ENCODE data around the gene ACOT12. TPM values are rescaled to one million over a fixed set of nuclear protein-coding genes. Genes with fewer than 3 reads are reported as not detected.

ACOT12 gene
- total and polyA plus RNA-seq, 9 of the 15 experiments (the other 6 are each of a cell fraction or from before 2014, with no cell fraction given): 0.03 TPM; not detected in 8

- in situ Hi-C loops (cut with MboI): no loop called here
- H3K4me1 ChIP-seq (replicated peaks in 1 of 2; ENCODE audit: control insufficient read depth in 2 of 2, insufficient read depth in 2 of 2, low read length in 2 of 2): peaks cover 3 to 8% of the 10 kb centered on the region in 2 experiments
- DNase-seq (ENCODE audit: extremely low read depth in 1 of 4, low spot score in 3 of 4) (no peak), FAIRE-seq (no peak), ATAC-seq (no peak)
- intact Hi-C loops (cut with micrococcal nuclease): no loop called here
- H3K9me1 ChIP-seq (ENCODE audit: control insufficient read depth, insufficient read depth, low read length): peaks cover 3% of the 10 kb centered on the region
- H3K36me3 ChIP-seq (ENCODE audit: control insufficient read depth, insufficient read depth, low read length): peaks cover 18% of the 10 kb centered on the region; the same call in 2 of the 3 replicates
- TF ChIP-seq POLR3A (IDR thresholded peaks at IDR 0.05; ENCODE audit: borderline replicate concordance, extremely low read depth, insufficient read depth, insufficient read length) (no peak), SIX5 (IDR thresholded peaks at IDR 0.05; ENCODE audit: borderline replicate concordance in 1 of 2, insufficient read depth in 1 of 2, low read depth in 1 of 2, low read length in 2 of 2) (0 out of 4 replicates have a peak, but pooled peaks of 1 of the 2 experiments have one; percentile 3)
- peak overlapping the region; percentile 76 for H3K4me3 ChIP-seq
- peak overlapping the region; percentile 93 for H3K27ac ChIP-seq (ENCODE audit: extremely low read depth, low read depth, low read length)
- H3K9ac ChIP-seq (ENCODE audit: insufficient read depth in 1 of 2, low read depth in 2 of 2, low read length in 2 of 2): peak overlapping the region; percentile 94 to 97; a peak in 3 of 4 replicates
- no peaks in the 10 kb centered on the region for H3K9me3 ChIP-seq (replicated peaks; ENCODE audit: control insufficient read depth, insufficient read depth, low read depth, low read length)
- H3K79me2 ChIP-seq (ENCODE audit: control insufficient read depth, insufficient read depth, low read length): peaks cover 51% of the 10 kb centered on the region
- BruUV-seq (replicated peaks): TSS peak; percentile 80
- no peaks in the 10 kb centered on the region for H4K20me1 ChIP-seq (replicated peaks; ENCODE audit: control insufficient read depth, insufficient read depth, low read length)
- ChIA-PET CTCF (ENCODE audit: low intra/inter-chr PET ratio) (no interaction called here), POLR2A (interaction anchor here (0.5 to 2.3 kb wide), 6 partner anchors 9 to 95 kb away, joined by 3 to 10 read pairs (median 4); no protein-coding TSS in a partner anchor)
- H3K4me2 ChIP-seq (ENCODE audit: insufficient read depth, low read length): peak overlapping the region; percentile 94
- no peaks in the 10 kb centered on the region for H3K27me3 ChIP-seq (ENCODE audit: control insufficient read depth in 2 of 2, insufficient read depth in 2 of 2, low read length in 2 of 2)
- H2AFZ ChIP-seq (ENCODE audit: low read depth, low read length): peak overlapping the region; percentile 97
- WGBS (ENCODE audit: insufficient coverage, low coverage, missing lambda C conversion rate): 0% methylated on average over 2 of the region's 2 CpGs
Measured at GRCh38 chr5:81300921-81301270, 93.0 kb downstream of the ACOT12 start.

DNA sequence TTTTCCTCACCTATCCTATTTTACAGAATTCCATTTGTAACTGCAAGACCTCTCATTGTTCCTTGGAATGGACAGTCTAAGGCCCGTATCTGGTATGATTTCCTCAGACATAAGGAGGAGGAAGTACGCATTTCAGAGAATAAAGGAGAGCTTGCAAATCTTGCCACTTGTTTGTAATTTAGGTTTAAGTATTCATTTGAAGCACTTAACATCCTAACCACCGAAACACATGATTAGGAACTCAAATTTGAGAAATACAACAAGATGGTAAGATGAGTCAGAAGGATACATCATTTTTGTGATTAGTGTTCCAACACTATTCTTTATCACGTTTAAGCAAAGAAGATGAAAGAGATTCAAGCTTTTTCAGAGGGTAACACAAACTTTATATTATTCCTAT is 96.4 kb downstream of the ACOT12 start:
- in situ Hi-C loops (cut with MboI) (no loop called here), intact Hi-C loops (cut with micrococcal nuclease) (loop anchor here (5.0 kb wide), 1 partner anchor 90 kb away; no protein-coding TSS in a partner anchor)
- Histone ChIP-seq H3K4me1 (replicated peaks in 1 of 2; ENCODE audit: control insufficient read depth in 2 of 2, insufficient read depth in 2 of 2, low read length in 2 of 2) (peaks cover 3 to 8% of the 10 kb centered on the region in 2 experiments), H3K4me3 (no peak overlapping the region), H3K9ac (ENCODE audit: insufficient read depth in 1 of 2, low read depth in 2 of 2, low read length in 2 of 2) (no peak overlapping the region), H3K9me1 (ENCODE audit: control insufficient read depth, insufficient read depth, low read length) (no peaks in the 10 kb centered on the region), H4K20me1 (replicated peaks; ENCODE audit: control insufficient read depth, insufficient read depth, low read length) (no peaks in the 10 kb centered on the region), H3K27me3 (ENCODE audit: control insufficient read depth in 2 of 2, insufficient read depth in 2 of 2, low read length in 2 of 2) (no peaks in the 10 kb centered on the region), H3K9me3 (replicated peaks; ENCODE audit: control insufficient read depth, insufficient read depth, low read depth, low read length) (peaks cover 2% of the 10 kb centered on the region; the same call in 1 of the 2 replicates), H3K79me2 (ENCODE audit: control insufficient read depth, insufficient read depth, low read length) (peaks cover 42% of the 10 kb centered on the region), H2AFZ (ENCODE audit: low read depth, low read length) (no peak overlapping the region), H3K36me3 (ENCODE audit: control insufficient read depth, insufficient read depth, low read length) (peaks cover 6% of the 10 kb centered on the region; the same call in 1 of the 3 replicates), H3K4me2 (ENCODE audit: insufficient read depth, low read length) (no peak overlapping the region), H3K27ac (ENCODE audit: extremely low read depth, low read depth, low read length) (no peak overlapping the region)
- POLR2A ChIA-PET: no interaction called here
- TF ChIP-seq, protein P1, sequence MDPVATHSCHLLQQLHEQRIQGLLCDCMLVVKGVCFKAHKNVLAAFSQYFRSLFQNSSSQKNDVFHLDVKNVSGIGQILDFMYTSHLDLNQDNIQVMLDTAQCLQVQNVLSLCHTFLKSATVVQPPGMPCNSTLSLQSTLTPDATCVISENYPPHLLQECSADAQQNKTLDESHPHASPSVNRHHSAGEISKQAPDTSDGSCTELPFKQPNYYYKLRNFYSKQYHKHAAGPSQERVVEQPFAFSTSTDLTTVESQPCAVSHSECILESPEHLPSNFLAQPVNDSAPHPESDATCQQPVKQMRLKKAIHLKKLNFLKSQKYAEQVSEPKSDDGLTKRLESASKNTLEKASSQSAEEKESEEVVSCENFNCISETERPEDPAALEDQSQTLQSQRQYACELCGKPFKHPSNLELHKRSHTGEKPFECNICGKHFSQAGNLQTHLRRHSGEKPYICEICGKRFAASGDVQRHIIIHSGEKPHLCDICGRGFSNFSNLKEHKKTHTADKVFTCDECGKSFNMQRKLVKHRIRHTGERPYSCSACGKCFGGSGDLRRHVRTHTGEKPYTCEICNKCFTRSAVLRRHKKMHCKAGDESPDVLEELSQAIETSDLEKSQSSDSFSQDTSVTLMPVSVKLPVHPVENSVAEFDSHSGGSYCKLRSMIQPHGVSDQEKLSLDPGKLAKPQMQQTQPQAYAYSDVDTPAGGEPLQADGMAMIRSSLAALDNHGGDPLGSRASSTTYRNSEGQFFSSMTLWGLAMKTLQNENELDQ (CRISPR knock-in tag; IDR thresholded peaks at IDR 0.05; ENCODE audit: borderline replicate concordance): no peak
- CTCF ChIA-PET (ENCODE audit: low intra/inter-chr PET ratio): no interaction called here
- BruUV-seq (replicated peaks): no TSS peak
- WGBS (ENCODE audit: insufficient coverage, low coverage, missing lambda C conversion rate): 68% methylated on average over 4 of the region's 4 CpGs
- no peak for ATAC-seq
- DNase-seq (ENCODE audit: extremely low read depth in 1 of 4, low spot score in 3 of 4): no peak
- FAIRE-seq: no peak

All from K562 (cell line).